ENCODE results near the gene NAALADL2.

NAALADL2 gene

DNA sequence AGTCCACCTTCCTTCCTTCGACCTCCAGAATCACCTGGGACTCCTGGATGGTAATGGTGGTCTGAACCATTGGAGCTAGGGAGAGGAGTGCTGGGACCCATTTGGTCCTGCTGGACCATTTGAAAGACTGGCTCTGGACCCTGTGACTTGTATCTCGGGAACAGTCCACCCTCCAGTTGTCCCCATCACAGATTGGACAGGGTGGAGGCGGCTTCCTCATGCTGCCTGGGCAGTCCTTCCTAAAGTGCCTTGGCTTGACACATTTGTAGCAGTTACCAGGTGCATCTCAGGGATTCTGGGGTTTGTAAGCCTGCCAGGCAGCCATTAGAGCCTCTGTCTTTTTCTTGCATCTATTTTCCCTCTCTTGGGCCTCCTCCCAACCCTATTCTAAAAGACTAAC lies 758.1 kb downstream of the NAALADL2 start:
- TF ChIP-seq, protein P1, sequence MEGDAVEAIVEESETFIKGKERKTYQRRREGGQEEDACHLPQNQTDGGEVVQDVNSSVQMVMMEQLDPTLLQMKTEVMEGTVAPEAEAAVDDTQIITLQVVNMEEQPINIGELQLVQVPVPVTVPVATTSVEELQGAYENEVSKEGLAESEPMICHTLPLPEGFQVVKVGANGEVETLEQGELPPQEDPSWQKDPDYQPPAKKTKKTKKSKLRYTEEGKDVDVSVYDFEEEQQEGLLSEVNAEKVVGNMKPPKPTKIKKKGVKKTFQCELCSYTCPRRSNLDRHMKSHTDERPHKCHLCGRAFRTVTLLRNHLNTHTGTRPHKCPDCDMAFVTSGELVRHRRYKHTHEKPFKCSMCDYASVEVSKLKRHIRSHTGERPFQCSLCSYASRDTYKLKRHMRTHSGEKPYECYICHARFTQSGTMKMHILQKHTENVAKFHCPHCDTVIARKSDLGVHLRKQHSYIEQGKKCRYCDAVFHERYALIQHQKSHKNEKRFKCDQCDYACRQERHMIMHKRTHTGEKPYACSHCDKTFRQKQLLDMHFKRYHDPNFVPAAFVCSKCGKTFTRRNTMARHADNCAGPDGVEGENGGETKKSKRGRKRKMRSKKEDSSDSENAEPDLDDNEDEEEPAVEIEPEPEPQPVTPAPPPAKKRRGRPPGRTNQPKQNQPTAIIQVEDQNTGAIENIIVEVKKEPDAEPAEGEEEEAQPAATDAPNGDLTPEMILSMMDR (IDR thresholded peaks at IDR 0.05; ENCODE audit: low read depth, low read length, missing control alignments), result no peak
- no peak for DNase-seq
- no peak overlapping the region for H3K27ac ChIP-seq
- in situ Hi-C loops (cut with HindIII; ENCODE audit: low pct_ligation_motif_present, low sequenced_read_pairs), result no loop called here
- H3K4me3 ChIP-seq (ENCODE audit: low read depth, low read length), result no peak overlapping the region
- H3K36me3 ChIP-seq (replicated peaks), result no peaks in the 10 kb centered on the region
- H3K27me3 ChIP-seq (replicated peaks), result no peaks in the 10 kb centered on the region

DNA sequence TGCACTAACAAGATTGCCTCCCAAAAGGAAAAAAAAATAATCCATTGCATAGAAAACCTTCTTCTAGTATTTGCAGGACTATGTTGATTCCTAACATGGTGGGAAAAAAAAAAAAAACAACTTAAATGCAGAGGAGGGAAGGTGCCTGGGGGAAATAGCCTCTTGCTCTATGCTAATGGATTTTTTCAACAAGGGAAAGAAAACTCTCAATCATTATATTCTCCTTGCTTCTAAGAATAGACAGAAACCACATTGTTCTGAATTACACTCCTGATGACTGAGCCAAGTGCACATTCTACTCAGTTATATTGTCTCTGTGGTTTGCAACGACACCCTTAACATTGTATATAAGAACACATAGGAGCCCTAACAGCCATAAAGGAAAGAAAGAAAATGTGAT lies 760.2 kb downstream of the NAALADL2 start:
- H3K27ac ChIP-seq, result no peak overlapping the region
- no peak for DNase-seq
- H3K27me3 ChIP-seq (replicated peaks), result no peaks in the 10 kb centered on the region
- TF ChIP-seq, protein P1 (IDR thresholded peaks at IDR 0.05; ENCODE audit: low read depth, low read length, missing control alignments), result no peak
- H3K4me3 ChIP-seq (ENCODE audit: low read depth, low read length), result no peak overlapping the region
- in situ Hi-C loops (cut with HindIII; ENCODE audit: low pct_ligation_motif_present, low sequenced_read_pairs), result no loop called here
- no peaks in the 10 kb centered on the region for H3K36me3 ChIP-seq (replicated peaks)

DNA sequence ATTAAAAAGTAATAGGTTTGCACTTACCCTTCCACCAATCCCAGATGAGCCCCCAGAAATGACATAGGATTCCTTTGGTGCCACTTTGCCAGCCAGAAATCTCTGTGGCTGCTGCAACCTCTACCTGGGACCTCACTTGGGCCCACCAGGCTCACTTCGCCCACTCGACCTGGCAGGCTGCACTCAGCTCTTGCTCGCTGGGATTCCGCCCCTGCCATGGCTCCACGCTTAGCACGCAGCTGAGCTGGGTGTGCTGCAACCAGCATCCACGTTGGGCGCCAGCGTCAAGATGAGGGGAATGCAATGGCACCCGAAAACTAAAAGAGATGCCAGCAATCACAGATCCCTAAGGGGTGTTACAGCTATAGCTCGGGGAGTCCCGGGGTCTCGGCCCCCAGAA lies 761.0 kb downstream of the NAALADL2 start:
- Histone ChIP-seq H3K4me3 (ENCODE audit: low read depth, low read length) (no peak overlapping the region), H3K36me3 (replicated peaks) (no peaks in the 10 kb centered on the region), H3K27ac (no peak overlapping the region), H3K27me3 (replicated peaks) (no peaks in the 10 kb centered on the region)
- TF ChIP-seq, protein P1 (IDR thresholded peaks at IDR 0.05; ENCODE audit: low read depth, low read length, missing control alignments), result no peak
- no peak for DNase-seq
- in situ Hi-C loops (cut with HindIII; ENCODE audit: low pct_ligation_motif_present, low sequenced_read_pairs), result no loop called here

DNA sequence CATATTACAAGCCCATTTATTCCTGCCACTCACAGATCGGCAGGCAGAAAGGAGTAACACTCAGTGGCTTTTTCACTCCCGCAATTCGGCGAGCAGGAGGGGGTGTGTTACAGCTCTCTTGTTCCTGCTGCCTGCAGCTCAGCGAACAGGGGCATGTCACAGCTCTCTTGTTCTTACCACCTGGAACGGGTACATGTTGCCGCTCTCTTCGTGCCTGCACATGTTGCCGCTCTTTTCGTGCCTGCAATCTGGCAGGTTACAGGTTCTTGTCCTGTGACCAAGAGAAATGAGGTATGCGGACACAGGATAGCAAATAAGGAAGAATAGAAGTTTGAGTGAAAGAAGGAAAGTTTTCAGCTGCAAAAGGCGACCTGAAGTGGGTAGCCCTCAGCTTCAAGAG lies 761.4 kb downstream of the NAALADL2 start:
- TF ChIP-seq, protein P1 (IDR thresholded peaks at IDR 0.05; ENCODE audit: low read depth, low read length, missing control alignments), result no peak
- H3K27me3 ChIP-seq (replicated peaks), result no peaks in the 10 kb centered on the region
- DNase-seq, result no peak
- H3K27ac ChIP-seq, result no peak overlapping the region
- in situ Hi-C loops (cut with HindIII; ENCODE audit: low pct_ligation_motif_present, low sequenced_read_pairs), result no loop called here
- H3K4me3 ChIP-seq (ENCODE audit: low read depth, low read length), result no peak overlapping the region
- no peaks in the 10 kb centered on the region for H3K36me3 ChIP-seq (replicated peaks)

DNA sequence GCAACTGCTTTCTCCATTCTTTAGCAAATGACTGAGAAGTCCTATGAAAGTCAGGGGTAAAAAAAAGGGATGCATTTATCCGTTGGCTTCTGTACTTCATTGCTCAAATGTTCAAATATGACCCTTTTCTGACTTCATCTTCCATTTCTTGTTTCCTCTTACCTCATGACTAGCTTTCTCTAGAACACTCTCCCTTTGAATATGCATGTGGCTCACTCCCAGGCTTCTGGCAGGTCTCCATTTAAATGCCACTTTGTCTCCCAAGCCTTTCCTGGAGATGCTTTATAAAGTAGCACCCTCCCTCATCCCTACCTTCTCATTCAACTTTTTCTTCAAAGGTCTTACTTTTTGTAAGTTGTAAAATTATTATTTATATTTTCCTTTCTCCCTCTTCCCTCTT lies 781.8 kb downstream of the NAALADL2 start:
- no peak for DNase-seq
- TF ChIP-seq, protein P1 (IDR thresholded peaks at IDR 0.05; ENCODE audit: low read depth, low read length, missing control alignments), result no peak
- Histone ChIP-seq H3K27me3 (replicated peaks) (no peaks in the 10 kb centered on the region), H3K4me3 (ENCODE audit: low read depth, low read length) (no peak overlapping the region), H3K27ac (no peak overlapping the region), H3K36me3 (replicated peaks) (no peaks in the 10 kb centered on the region)
- in situ Hi-C loops (cut with HindIII; ENCODE audit: low pct_ligation_motif_present, low sequenced_read_pairs), result no loop called here

DNA sequence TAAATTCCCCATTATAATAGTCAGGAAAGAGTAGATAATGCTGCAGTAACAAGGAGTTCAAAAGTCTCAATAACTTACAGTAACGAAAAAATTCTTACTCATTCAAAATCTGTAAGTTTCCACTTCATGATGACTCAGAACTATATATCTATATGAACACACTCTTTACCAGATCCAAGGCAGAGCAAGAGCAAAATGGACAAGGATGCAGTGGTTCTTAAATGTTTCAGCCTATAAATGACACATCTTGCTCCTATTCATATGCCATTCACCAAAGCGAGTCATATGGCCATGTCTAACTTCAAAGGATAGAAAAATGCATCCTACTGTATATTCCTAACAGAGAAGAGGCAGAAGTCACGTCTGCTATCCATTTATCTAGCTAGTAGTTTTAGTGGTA lies 787.7 kb downstream of the NAALADL2 start:
- in situ Hi-C loops (cut with HindIII; ENCODE audit: low pct_ligation_motif_present, low sequenced_read_pairs), result no loop called here
- no peak overlapping the region for H3K27ac ChIP-seq
- H3K36me3 ChIP-seq (replicated peaks), result no peaks in the 10 kb centered on the region
- no peak for DNase-seq
- no peak overlapping the region for H3K4me3 ChIP-seq (ENCODE audit: low read depth, low read length)
- no peaks in the 10 kb centered on the region for H3K27me3 ChIP-seq (replicated peaks)
- TF ChIP-seq, protein P1 (IDR thresholded peaks at IDR 0.05; ENCODE audit: low read depth, low read length, missing control alignments), result no peak
